ENCODE results near the gene TASP1.

The TASP1 gene

DNA sequence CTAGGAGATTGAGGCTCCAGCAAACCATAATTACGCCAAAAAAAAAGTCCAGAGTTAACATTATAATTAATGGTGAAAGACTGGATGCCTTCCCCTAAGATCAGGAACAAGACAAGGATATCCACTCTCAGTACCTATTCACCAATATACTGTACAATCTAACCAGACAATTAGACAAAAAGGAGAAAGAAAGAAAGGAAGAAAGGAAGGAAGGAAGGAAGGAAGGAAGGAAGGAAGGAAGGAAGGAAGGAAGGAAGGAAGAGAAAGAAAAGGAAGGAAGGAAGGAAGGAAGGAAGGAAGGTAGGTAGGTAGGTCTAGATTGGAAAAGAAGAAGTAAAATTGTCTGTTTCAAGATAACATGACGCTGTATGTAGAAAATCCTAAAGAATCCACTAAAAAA, 50.7 kb downstream of the TASP1 start:
- H3K4me3 ChIP-seq = no peak overlapping the region
- H3K27me3 ChIP-seq = no peaks in the 10 kb centered on the region
- H3K36me3 ChIP-seq = peaks cover 33 to 75% (median 56%) of the 10 kb centered on the region in 11 experiments
- peaks cover 37 to 63% (median 52%) of the 10 kb centered on the region in 11 experiments for H3K9me3 ChIP-seq (replicated peaks in 1 of 11)
- H3K27ac ChIP-seq = no peak overlapping the region
- peaks cover 0 to 2% (median 0%) of the 10 kb centered on the region in 11 experiments; a peak in 1 of 22 replicates for H4K20me1 ChIP-seq
- H3K9ac ChIP-seq = no peak overlapping the region
- H3K4me2 ChIP-seq = no peak overlapping the region
- H3K4me1 ChIP-seq = no peaks in the 10 kb centered on the region
- TF ChIP-seq Cebpa-rat (IDR thresholded peaks at IDR 0.05) = no peak

DNA sequence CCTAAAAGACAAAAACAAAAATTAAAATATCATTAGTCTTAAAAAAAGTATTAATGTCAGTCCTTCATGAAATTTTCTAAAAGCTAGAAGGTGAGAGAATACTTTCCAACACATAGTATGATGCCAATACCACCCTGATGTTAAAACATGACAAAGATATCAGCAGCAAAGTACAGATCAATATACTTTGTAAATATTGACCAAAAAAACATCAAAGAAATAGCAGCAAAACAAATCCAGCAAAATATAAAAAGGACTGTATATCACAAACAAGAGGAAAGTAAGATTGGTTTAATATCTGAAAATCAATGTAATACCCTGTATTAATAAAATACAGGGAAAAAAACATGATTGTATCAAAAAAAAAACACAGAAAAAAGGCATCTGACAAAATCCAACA, 51.4 kb downstream of the TASP1 start:
- TF ChIP-seq Cebpa-rat (IDR thresholded peaks at IDR 0.05) = no peak
- Histone ChIP-seq H3K4me3 (no peak overlapping the region), H3K9ac (no peak overlapping the region), H3K9me3 (replicated peaks in 1 of 11) (peaks cover 43 to 67% (median 57%) of the 10 kb centered on the region in 11 experiments), H4K20me1 (no peaks in the 10 kb centered on the region), H3K4me1 (no peaks in the 10 kb centered on the region), H3K27ac (no peak overlapping the region), H3K4me2 (no peak overlapping the region), H3K36me3 (peaks cover 39 to 79% (median 60%) of the 10 kb centered on the region in 11 experiments), H3K27me3 (no peaks in the 10 kb centered on the region)

DNA sequence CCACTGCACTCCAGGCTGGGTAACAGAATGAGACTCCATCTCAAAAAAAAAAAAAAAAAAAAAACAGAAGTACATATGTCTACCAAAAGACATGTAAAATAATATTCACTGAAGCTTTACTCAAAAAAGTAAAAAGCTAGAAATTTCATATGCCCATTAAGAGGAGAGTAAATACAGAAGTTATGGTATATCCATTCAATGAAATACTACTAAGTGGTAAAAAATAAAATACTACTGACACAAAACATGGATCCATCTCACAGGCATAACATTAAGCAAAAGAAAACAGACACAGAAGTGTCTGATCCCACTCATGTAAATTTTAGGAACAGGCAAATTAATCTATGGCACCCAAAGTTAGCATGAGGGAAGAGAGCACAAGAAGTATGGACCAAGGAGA, 52.6 kb downstream of the TASP1 start:
- Histone ChIP-seq H3K4me1 (no peaks in the 10 kb centered on the region), H3K27ac (no peak overlapping the region), H3K9ac (no peak overlapping the region), H4K20me1 (no peaks in the 10 kb centered on the region), H3K9me3 (replicated peaks in 1 of 11) (peaks cover 43 to 67% (median 57%) of the 10 kb centered on the region in 11 experiments), H3K4me3 (no peak overlapping the region), H3K36me3 (peaks cover 41 to 85% (median 60%) of the 10 kb centered on the region in 11 experiments), H3K27me3 (no peaks in the 10 kb centered on the region), H3K4me2 (no peak overlapping the region)
- no peak for TF ChIP-seq Cebpa-rat (IDR thresholded peaks at IDR 0.05)

GRCh38 chr20:13581451-13581850, 57.3 kb downstream of the TASP1 start:
- Histone ChIP-seq H3K4me1 (no peaks in the 10 kb centered on the region), H3K4me3 (no peak overlapping the region), H3K36me3 (peaks cover 52 to 88% (median 63%) of the 10 kb centered on the region in 11 experiments), H3K4me2 (no peak overlapping the region), H3K27ac (no peak overlapping the region), H3K9me3 (replicated peaks in 1 of 11) (peaks cover 27 to 36% (median 31%) of the 10 kb centered on the region in 11 experiments), H3K9ac (no peak overlapping the region), H4K20me1 (no peaks in the 10 kb centered on the region), H3K27me3 (no peaks in the 10 kb centered on the region)
- TF ChIP-seq Cebpa-rat (IDR thresholded peaks at IDR 0.05) = no peak

- Histone ChIP-seq H3K27me3 (no peaks in the 10 kb centered on the region), H3K36me3 (peaks cover 47 to 84% (median 59%) of the 10 kb centered on the region in 11 experiments), H3K9ac (no peak overlapping the region), H4K20me1 (no peaks in the 10 kb centered on the region), H3K4me2 (no peak overlapping the region), H3K4me3 (no peak overlapping the region), H3K27ac (no peak overlapping the region), H3K4me1 (no peaks in the 10 kb centered on the region), H3K9me3 (replicated peaks in 1 of 11) (peaks cover 19 to 31% (median 26%) of the 10 kb centered on the region in 11 experiments)
- no peak for TF ChIP-seq Cebpa-rat (IDR thresholded peaks at IDR 0.05)
Measured at GRCh38 chr20:13580707-13581106, 58.0 kb downstream of the TASP1 start.

- H4K20me1 ChIP-seq = no peaks in the 10 kb centered on the region
- H3K27me3 ChIP-seq = no peaks in the 10 kb centered on the region
- no peaks in the 10 kb centered on the region for H3K4me1 ChIP-seq
- H3K36me3 ChIP-seq = peaks cover 17 to 52% (median 27%) of the 10 kb centered on the region in 11 experiments; a peak in 20 of 22 replicates
- no peak overlapping the region for H3K4me2 ChIP-seq
- no peak for TF ChIP-seq Cebpa-rat (IDR thresholded peaks at IDR 0.05)
- H3K9ac ChIP-seq = no peak overlapping the region
- no peak overlapping the region for H3K4me3 ChIP-seq
- H3K27ac ChIP-seq = no peak overlapping the region
- H3K9me3 ChIP-seq (replicated peaks in 1 of 11) = peaks cover 0 to 8% (median 6%) of the 10 kb centered on the region in 11 experiments; a peak in 11 of 22 replicates
Measured at GRCh38 chr20:13574071-13574470, 64.7 kb downstream of the TASP1 start.

- H3K27ac ChIP-seq = no peak overlapping the region
- peaks cover 0 to 12% (median 8%) of the 10 kb centered on the region in 11 experiments; a peak in 13 of 22 replicates for H3K9me3 ChIP-seq (replicated peaks in 1 of 11)
- no peak overlapping the region for H3K9ac ChIP-seq
Measured at GRCh38 chr20:13571662-13572061, 67.1 kb downstream of the TASP1 start.

GRCh38 chr20:13567663-13568062, 71.1 kb downstream of the TASP1 start:
- Histone ChIP-seq H3K4me1 (0 out of 20 replicates have a peak, but pooled peaks cover 0 to 5% (median 0%) of the 10 kb centered on the region in 10 experiments), H4K20me1 (no peaks in the 10 kb centered on the region), H3K9me3 (replicated peaks in 1 of 11) (peaks cover 0 to 8% (median 4%) of the 10 kb centered on the region in 11 experiments; a peak in 6 of 22 replicates), H3K27ac (no peak overlapping the region), H3K4me2 (no peak overlapping the region), H3K4me3 (no peak overlapping the region), H3K27me3 (no peaks in the 10 kb centered on the region), H3K9ac (no peak overlapping the region), H3K36me3 (peaks cover 11 to 41% (median 28%) of the 10 kb centered on the region in 11 experiments; a peak in 16 of 22 replicates)
- TF ChIP-seq Cebpa-rat (IDR thresholded peaks at IDR 0.05) = no peak

More at GRCh38 chr20:13571662-13572061, 67.1 kb downstream of the TASP1 start:
- Histone ChIP-seq H3K27me3 (no peaks in the 10 kb centered on the region), H4K20me1 (no peaks in the 10 kb centered on the region), H3K4me2 (no peak overlapping the region), H3K4me1 (0 out of 20 replicates have a peak, but pooled peaks cover 0 to 5% (median 0%) of the 10 kb centered on the region in 10 experiments), H3K36me3 (peaks cover 15 to 38% (median 22%) of the 10 kb centered on the region in 11 experiments; a peak in 20 of 22 replicates), H3K4me3 (no peak overlapping the region)
- no peak for TF ChIP-seq Cebpa-rat (IDR thresholded peaks at IDR 0.05)

- no peak overlapping the region for H3K9ac ChIP-seq
- no peak overlapping the region for H3K4me2 ChIP-seq
- no peak for TF ChIP-seq Cebpa-rat (IDR thresholded peaks at IDR 0.05)
- no peak overlapping the region for H3K27ac ChIP-seq
- H4K20me1 ChIP-seq = no peaks in the 10 kb centered on the region
- H3K4me1 ChIP-seq = 0 out of 20 replicates have a peak, but pooled peaks cover 0 to 5% (median 0%) of the 10 kb centered on the region in 10 experiments
- peaks cover 6 to 44% (median 27%) of the 10 kb centered on the region in 11 experiments; a peak in 16 of 22 replicates for H3K36me3 ChIP-seq
- no peaks in the 10 kb centered on the region for H3K27me3 ChIP-seq
- no peak overlapping the region for H3K4me3 ChIP-seq
- peaks cover 0 to 8% (median 4%) of the 10 kb centered on the region in 11 experiments; a peak in 6 of 22 replicates for H3K9me3 ChIP-seq (replicated peaks in 1 of 11)
Measured at GRCh38 chr20:13563854-13564253, 74.9 kb downstream of the TASP1 start.

- Histone ChIP-seq H3K4me3 (no peak overlapping the region), H3K4me2 (no peak overlapping the region), H3K36me3 (peaks cover 16 to 65% (median 39%) of the 10 kb centered on the region in 11 experiments; a peak in 17 of 22 replicates), H3K27ac (no peak overlapping the region), H3K27me3 (no peaks in the 10 kb centered on the region), H3K9ac (no peak overlapping the region), H3K9me3 (replicated peaks in 1 of 11) (no peaks in the 10 kb centered on the region), H3K4me1 (no peaks in the 10 kb centered on the region), H4K20me1 (no peaks in the 10 kb centered on the region)
- no peak for TF ChIP-seq Cebpa-rat (IDR thresholded peaks at IDR 0.05)
Measured at GRCh38 chr20:13554706-13555105, 84.0 kb downstream of the TASP1 start.
